CD14-positive monocyte (primary cell): ENCODE results near the gene ADGRE1. TPM values are rescaled to one million over a fixed set of nuclear protein-coding genes. Genes with fewer than 3 reads are reported as not detected.
A peak's percentile ranks its signal among the peaks of the same experiment; 100 is the strongest.

Source experiments
- DNase-seq, 3 donors: peaks; one replicate each; pipeline ENCODE4 v3.0.0-alpha.2; 2011 to 2022
- H2AFZ ChIP-seq: 2 replicates; pipeline ENCODE4 v1.6.0; 2012; ENCODE audit warnings: mild to moderate bottlenecking, low read depth, low read length, inconsistent platforms; ENCODE audit not compliant: insufficient read depth, poor library complexity, severe bottlenecking
- H3K27ac ChIP-seq, 2 donors: 1 replicate in 1 of 2; 2 replicates in 1 of 2; pipeline ENCODE4 v1.5.1; 2012 to 2013; ENCODE audit warnings: low read length in 2 of 2, control low read depth in 1 of 2, inconsistent platforms in 1 of 2, low read depth in 1 of 2, mild to moderate bottlenecking in 1 of 2
- H3K27me3 ChIP-seq, 2 donors: one replicate each; pipeline versions ENCODE4 v1.6.0 to v1.6.1; 2011 to 2013; ENCODE audit warnings: low read length in 2 of 2; ENCODE audit not compliant: control insufficient read depth in 2 of 2, insufficient read depth in 2 of 2
- H3K36me3 ChIP-seq, 2 donors: replicated peaks in 1 of 2; 1 replicate in 1 of 2; 2 replicates in 1 of 2; pipeline versions ENCODE4 v1.5.1 to v1.6.1; 2012 to 2013; ENCODE audit warnings: low read length in 2 of 2, control low read depth in 1 of 2, inconsistent platforms in 1 of 2, mild to moderate bottlenecking in 1 of 2; ENCODE audit not compliant: insufficient read depth in 2 of 2, control insufficient read depth in 1 of 2
- H3K4me1 ChIP-seq, 2 donors: 1 replicate in 1 of 2; 2 replicates in 1 of 2; pipeline versions ENCODE4 v1.5.1 to v1.6.1; 2012 to 2013; ENCODE audit warnings: low read length in 2 of 2, control low read depth in 1 of 2, inconsistent platforms in 1 of 2, mild to moderate bottlenecking in 1 of 2, moderate library complexity in 1 of 2; ENCODE audit not compliant: insufficient read depth in 2 of 2, control insufficient read depth in 1 of 2
- H3K4me2 ChIP-seq: replicated peaks from 2 replicates; pipeline ENCODE3; 2012; ENCODE audit warnings: low read length, moderate library complexity, mild to moderate bottlenecking; ENCODE audit not compliant: poor library complexity, severe bottlenecking; ENCODE audit errors: extremely low read depth
- H3K4me3 ChIP-seq, 3 experiments: fragments of 200-600 bp in 1 of 3; sonication (generic) in 1 of 3; replicated peaks in 1 of 3; 1 replicate in 2 of 3; 2 replicates in 1 of 3; pipeline ENCODE4 v1.5.1; 2011 to 2013; ENCODE audit warnings: low read length in 3 of 3, mild to moderate bottlenecking in 3 of 3, control low read depth in 2 of 3, low read depth in 2 of 3, inconsistent platforms in 1 of 3, moderate library complexity in 1 of 3
- H3K79me2 ChIP-seq: 2 replicates; pipeline ENCODE4 v1.6.0; 2012; ENCODE audit warnings: mild to moderate bottlenecking, control low read depth, inconsistent platforms, low read length, moderate library complexity; ENCODE audit not compliant: insufficient read depth
- H3K9ac ChIP-seq: 2 replicates; pipeline ENCODE4 v1.6.0; 2017; ENCODE audit warnings: low read length, mild to moderate bottlenecking; ENCODE audit not compliant: insufficient read depth, poor library complexity, severe bottlenecking
- H3K9me3 ChIP-seq, 2 donors: replicated peaks in 1 of 2; 1 replicate in 1 of 2; 2 replicates in 1 of 2; pipeline versions ENCODE4 v1.5.1 to v1.6.1; 2012 to 2013; ENCODE audit warnings: low read length in 2 of 2, control low read depth in 1 of 2; ENCODE audit not compliant: control insufficient read depth in 1 of 2, insufficient read depth in 1 of 2
- H4K20me1 ChIP-seq: 2 replicates; pipeline ENCODE4 v1.6.0; 2012; ENCODE audit warnings: mild to moderate bottlenecking, low read length, control low read depth, moderate library complexity; ENCODE audit not compliant: insufficient read depth
- H3K27ac Mint-ChIP-seq, 7 donors: one replicate each; pipeline ENCODE4 v1.8.0; 2020; ENCODE audit warnings: mild to moderate bottlenecking in 7 of 7, mixed read lengths in 7 of 7, moderate library complexity in 6 of 7, inconsistent platforms in 2 of 7
- H3K27me3 Mint-ChIP-seq, 3 donors: one replicate each; pipeline ENCODE4 v1.8.0; 2021 to 2022; ENCODE audit warnings: low read depth in 3 of 3, mild to moderate bottlenecking in 3 of 3, mixed read lengths in 3 of 3, moderate library complexity in 3 of 3, inconsistent platforms in 1 of 3
- H3K36me3 Mint-ChIP-seq, 2 donors: one replicate each; pipeline ENCODE4 v1.8.0; 2020; ENCODE audit warnings: mixed read lengths in 2 of 2, inconsistent platforms in 1 of 2, mild to moderate bottlenecking in 1 of 2
- H3K4me1 Mint-ChIP-seq: one replicate; pipeline ENCODE4 v1.8.0; 2020; ENCODE audit warnings: mild to moderate bottlenecking, mixed read lengths
- H3K4me3 Mint-ChIP-seq, 2 donors: one replicate each; pipeline ENCODE4 v1.8.0; 2020; ENCODE audit warnings: mild to moderate bottlenecking in 2 of 2, mixed read lengths in 2 of 2, moderate library complexity in 1 of 2
- H3K9me3 Mint-ChIP-seq, 7 donors: one replicate each; pipeline ENCODE4 v1.8.0; 2020 to 2022; ENCODE audit warnings: mixed read lengths in 7 of 7, mild to moderate bottlenecking in 6 of 7, moderate library complexity in 6 of 7, inconsistent platforms in 2 of 7
- CTCF ChIP-seq: fragments of 200-600 bp; IDR thresholded peaks from one replicate; pipeline ENCODE4 v1.8.0; 2022; ENCODE audit warnings: antibody characterized with exemption, mild to moderate bottlenecking
- WGBS: methylation state at CpG from one replicate; pipeline ENCODE4 v1.1.5; 2013; ENCODE audit warnings: missing lambda C conversion rate; ENCODE audit not compliant: insufficient coverage; 5-methylcytosine and 5-hydroxymethylcytosine counted together
- intact Hi-C, 2 donors: fragments of 100-400 bp; cut with micrococcal nuclease; formaldehyde crosslinking; loops; one replicate each; pipeline versions ENCODE4 v1.15.0 to v1.15.1; 2023
- polyA plus RNA-seq, 3 donors: library from polyadenylated mRNA; depleted of rRNA in 1 of 3; unstranded in 2 of 3; stranded (reverse) in 1 of 3; fragments of 300-500 nt in 2 of 3; fragments of >200 nt in 1 of 3; fragmentation: Illumina TruSeq in 2 of 3; gene quantifications; 1 replicate in 2 of 3; 2 replicates in 1 of 3; pipeline ENCODE4 v1.2.3, GENCODE V29; 2012 to 2021

Gene ADGRE1
- polyA plus RNA-seq, 3 donors, result 13.9 to 37.7 (median 21.6) TPM

GRCh38 chr19:6873708-6874431 lies 13.5 kb upstream of the ADGRE1 start:
- H3K36me3 Mint-ChIP-seq, result peaks cover 0 to 4% of the 10 kb centered on the region in 2 donors
- intact Hi-C loops, result no loop called here
- WGBS, result 92% methylated on average over 5 of the region's 10 CpGs
- no peak overlapping the region for H3K4me3 Mint-ChIP-seq
- H3K36me3 ChIP-seq, result no peaks in the 10 kb centered on the region
- no peaks in the 10 kb centered on the region for H4K20me1 ChIP-seq
- peaks cover 48% of the 10 kb centered on the region for H3K4me1 Mint-ChIP-seq
- no peak overlapping the region for H3K4me3 ChIP-seq
- no peak overlapping the region for H3K27ac ChIP-seq
- H2AFZ ChIP-seq, result no peak overlapping the region
- H3K9ac ChIP-seq, result no peak overlapping the region
- peak overlapping the region in 2 of 7 donors; percentile 64 to 71 for H3K27ac Mint-ChIP-seq
- H3K4me1 ChIP-seq, result peaks cover 31 to 39% of the 10 kb centered on the region in 2 donors
- peaks cover 0 to under 1% of the 10 kb centered on the region in 2 donors for H3K9me3 ChIP-seq
- H3K4me2 ChIP-seq, result no peak overlapping the region
- H3K27me3 ChIP-seq, result no peaks in the 10 kb centered on the region
- DNase-seq, result no peak
- H3K79me2 ChIP-seq, result no peaks in the 10 kb centered on the region
- H3K9me3 Mint-ChIP-seq, result peaks cover 0 to 8% (median 3%) of the 10 kb centered on the region in 7 donors
- H3K27me3 Mint-ChIP-seq, result peaks cover 5 to 16% (median 8%) of the 10 kb centered on the region in 3 donors
- no peak for TF ChIP-seq CTCF

- H3K4me1 ChIP-seq, result peaks cover 22 to 30% of the 10 kb centered on the region in 2 donors
- H3K27ac Mint-ChIP-seq, result peak overlapping the region in 1 of 7 donors; percentile 51
- H3K36me3 ChIP-seq, result no peaks in the 10 kb centered on the region
- H3K79me2 ChIP-seq, result no peaks in the 10 kb centered on the region
- intact Hi-C loops, result no loop called here
- no peak for TF ChIP-seq CTCF
- H3K27me3 ChIP-seq, result no peaks in the 10 kb centered on the region
- peaks cover 7 to 14% (median 9%) of the 10 kb centered on the region in 7 donors for H3K9me3 Mint-ChIP-seq
- peaks cover 5 to 8% of the 10 kb centered on the region in 2 donors for H3K9me3 ChIP-seq
- 92% methylated on average over 2 of the region's 2 CpGs for WGBS
- peaks cover 5 to 16% (median 8%) of the 10 kb centered on the region in 3 donors for H3K27me3 Mint-ChIP-seq
- peaks cover 4 to 7% of the 10 kb centered on the region in 2 donors for H3K36me3 Mint-ChIP-seq
- no peak overlapping the region for H2AFZ ChIP-seq
- DNase-seq, result no peak
- H3K4me3 Mint-ChIP-seq, result no peak overlapping the region
- no peak overlapping the region for H3K4me3 ChIP-seq
- H3K4me1 Mint-ChIP-seq, result peaks cover 38% of the 10 kb centered on the region
- H4K20me1 ChIP-seq, result no peaks in the 10 kb centered on the region
- no peak overlapping the region for H3K4me2 ChIP-seq
- no peak overlapping the region for H3K27ac ChIP-seq
- H3K9ac ChIP-seq, result no peak overlapping the region
Observed at GRCh38 chr19:6875218-6875617, 12.2 kb upstream of the ADGRE1 start.
